Type B pancreatic cell (in vitro differentiated cells): ENCODE data around the gene ANKRD63. TPM values are rescaled to one million over a fixed set of nuclear protein-coding genes. Genes with fewer than 3 reads are reported as not detected.

ENCODE experiments used
- DNase-seq: peaks from one replicate; pipeline ENCODE4 v3.0.0; 2021; ENCODE audit warnings: mixed read lengths; ENCODE audit not compliant: unreplicated experiment; ENCODE audit errors: extremely low spot score
- H3K27ac Mint-ChIP-seq: 2 replicates; pipeline ENCODE4 v1.8.0; 2021; ENCODE audit warnings: mild to moderate bottlenecking, mixed read lengths
- H3K27me3 Mint-ChIP-seq: 2 replicates; pipeline ENCODE4 v1.8.0; 2021; ENCODE audit warnings: mixed read lengths
- H3K36me3 Mint-ChIP-seq: 2 replicates; pipeline ENCODE4 v1.8.0; 2021; ENCODE audit warnings: mixed read lengths
- H3K4me1 Mint-ChIP-seq: one replicate; pipeline ENCODE4 v1.8.0; 2021; ENCODE audit warnings: mixed read lengths; ENCODE audit not compliant: unreplicated experiment
- H3K4me3 Mint-ChIP-seq: 2 replicates; pipeline ENCODE4 v1.8.0; 2021; ENCODE audit warnings: mild to moderate bottlenecking, mixed read lengths
- H3K9me3 Mint-ChIP-seq: 2 replicates; pipeline ENCODE4 v1.8.0; 2021; ENCODE audit warnings: mixed read lengths
- CTCF ChIP-seq: fragments of 200-600 bp; sonication (generic); conservative IDR thresholded peaks from 2 replicates; pipeline ENCODE4 v1.5.0; 2021; ENCODE audit warnings: antibody characterized with exemption, mild to moderate bottlenecking
- total RNA-seq: library from RNA; stranded (reverse); gene quantifications from 2 replicates; pipeline ENCODE4 v1.2.1, GENCODE V29; 2021; ENCODE audit warnings: low replicate concordance

The ANKRD63 gene
- total RNA-seq, 1 donor from 2014 or later = 1.5 TPM

- H3K36me3 Mint-ChIP-seq = no peaks in the 10 kb centered on the region
Observed at GRCh38 chr15:40252438-40253166, 30.3 kb downstream of the ANKRD63 start.

GRCh38 chr15:40252141-40252437, 30.8 kb downstream of the ANKRD63 start:
- Mint-ChIP-seq H3K9me3 (no peaks in the 10 kb centered on the region), H3K4me1 (peaks cover 14% of the 10 kb centered on the region), H3K4me3 (peak overlapping the region; percentile 44), H3K36me3 (no peaks in the 10 kb centered on the region), H3K27ac (no peak overlapping the region), H3K27me3 (peaks cover 48% of the 10 kb centered on the region)
- no peak for TF ChIP-seq CTCF
- no peak for DNase-seq

More at GRCh38 chr15:40252438-40253166, 30.3 kb downstream of the ANKRD63 start:
- DNase-seq = no peak
- no peak for TF ChIP-seq CTCF
- peak overlapping the region; percentile 82 for H3K27ac Mint-ChIP-seq
- no peaks in the 10 kb centered on the region for H3K9me3 Mint-ChIP-seq
- H3K4me3 Mint-ChIP-seq = peak overlapping the region; percentile 92
- peaks cover 14% of the 10 kb centered on the region for H3K4me1 Mint-ChIP-seq
- H3K27me3 Mint-ChIP-seq = peaks cover 48% of the 10 kb centered on the region

GRCh38 chr15:40251486-40252140, 31.3 kb downstream of the ANKRD63 start:
- Mint-ChIP-seq H3K36me3 (no peaks in the 10 kb centered on the region), H3K4me1 (peaks cover 11% of the 10 kb centered on the region), H3K9me3 (no peaks in the 10 kb centered on the region), H3K4me3 (peak overlapping the region; percentile 77), H3K27ac (peak overlapping the region; percentile 34), H3K27me3 (peaks cover 48% of the 10 kb centered on the region)
- no peak for DNase-seq
- no peak for TF ChIP-seq CTCF

GRCh38 chr15:40250771-40251483, 31.9 kb downstream of the ANKRD63 start:
- Mint-ChIP-seq H3K27me3 (peaks cover 48% of the 10 kb centered on the region), H3K9me3 (no peaks in the 10 kb centered on the region), H3K4me3 (peak overlapping the region; percentile 77), H3K27ac (peak overlapping the region; percentile 34), H3K4me1 (peaks cover 9% of the 10 kb centered on the region), H3K36me3 (no peaks in the 10 kb centered on the region)
- TF ChIP-seq CTCF = no peak
- no peak for DNase-seq

- H3K27me3 Mint-ChIP-seq = peaks cover 48% of the 10 kb centered on the region
- TF ChIP-seq CTCF = no peak
- H3K27ac Mint-ChIP-seq = no peak overlapping the region
- H3K4me3 Mint-ChIP-seq = no peak overlapping the region
- DNase-seq = no peak
- no peaks in the 10 kb centered on the region for H3K36me3 Mint-ChIP-seq
- H3K4me1 Mint-ChIP-seq = peaks cover 12% of the 10 kb centered on the region
- H3K9me3 Mint-ChIP-seq = no peaks in the 10 kb centered on the region
Observed at GRCh38 chr15:40250304-40250656, 32.6 kb downstream of the ANKRD63 start.
